Amygdala (tissue), 56 donors: ENCODE measurements around the gene SMIM23.

Experiments
- DNase-seq, 56 donors: peaks; one replicate each; lab custom pipeline; 2025; lab: John Stamatoyannopoulos, UW

The SMIM23 gene

GRCh38 chr5:171785517-171785916 is at the start of gene SMIM23:
TSS of gene SMIM23 (plus strand) at chr5:171785817. CDS start at chr5:171785872, 55 bp downstream.
- no peak for DNase-seq

GRCh38 chr5:171736976-171737891 is 48.4 kb upstream of the SMIM23 start:
- DNase-seq, result peak in 1 of 56 donors; percentile 9

GRCh38 chr5:171738501-171738900 is 47.1 kb upstream of the SMIM23 start:
- no peak for DNase-seq

GRCh38 chr5:171739271-171739670 is 46.3 kb upstream of the SMIM23 start:
- no peak for DNase-seq

GRCh38 chr5:171743436-171744076 is 42.1 kb upstream of the SMIM23 start:
- DNase-seq, result no peak

- no peak for DNase-seq
These were observed 41.4 kb upstream of the SMIM23 start for GRCh38 chr5:171744264-171744663.

GRCh38 chr5:171744882-171745281 is 40.7 kb upstream of the SMIM23 start:
- no peak for DNase-seq

GRCh38 chr5:171745602-171746001 is 40.0 kb upstream of the SMIM23 start:
- DNase-seq, result no peak

GRCh38 chr5:171747061-171747859 is 38.4 kb upstream of the SMIM23 start:
- no peak for DNase-seq

- no peak for DNase-seq
These were observed 36.9 kb upstream of the SMIM23 start for GRCh38 chr5:171748720-171749119.

- DNase-seq, result no peak
These were observed 36.3 kb upstream of the SMIM23 start for GRCh38 chr5:171749365-171749764.

- DNase-seq, result peak in 13 of 56 donors; percentile 2 to 37 (median 8)
These were observed 35.3 kb upstream of the SMIM23 start for GRCh38 chr5:171750311-171750788.

- DNase-seq, result no peak
These were observed 30.2 kb upstream of the SMIM23 start for GRCh38 chr5:171755354-171755821.

- DNase-seq, result no peak
These were observed 27.6 kb upstream of the SMIM23 start for GRCh38 chr5:171757853-171758535.

- no peak for DNase-seq
These were observed 25.8 kb upstream of the SMIM23 start for GRCh38 chr5:171759777-171760176.

- DNase-seq, result no peak
These were observed 23.5 kb upstream of the SMIM23 start for GRCh38 chr5:171762021-171762608.

GRCh38 chr5:171762903-171763302 is 22.7 kb upstream of the SMIM23 start:
- no peak for DNase-seq

GRCh38 chr5:171764265-171764664 is 21.4 kb upstream of the SMIM23 start:
- no peak for DNase-seq

GRCh38 chr5:171766875-171767274 is 18.7 kb upstream of the SMIM23 start:
- no peak for DNase-seq

- no peak for DNase-seq
These were observed 15.5 kb upstream of the SMIM23 start for GRCh38 chr5:171770153-171770552.
